Cardiac fibroblast (primary cell): ENCODE data around the gene NEK11.

Source experiments
- DNase-seq, 2 donors: peaks; one replicate each; pipeline versions ENCODE4 v3.0.0 to v3.0.0-alpha.2; 2010; ENCODE audit warnings: low read depth in 2 of 2
- H3K4me3 ChIP-seq, 2 donors: replicated peaks in 1 of 2; 1 replicate in 1 of 2; 2 replicates in 1 of 2; pipeline ENCODE4 v1.5.1; 2011; ENCODE audit warnings: low read depth in 2 of 2, low read length in 2 of 2, mild to moderate bottlenecking in 2 of 2, moderate library complexity in 1 of 2
- TF ChIP-seq, protein P1 (sequence below): IDR thresholded peaks from one replicate; pipeline ENCODE4 v1.5.1; 2011; ENCODE audit warnings: low read depth, mild to moderate bottlenecking, low read length, inconsistent platforms

NEK11 gene

DNA sequence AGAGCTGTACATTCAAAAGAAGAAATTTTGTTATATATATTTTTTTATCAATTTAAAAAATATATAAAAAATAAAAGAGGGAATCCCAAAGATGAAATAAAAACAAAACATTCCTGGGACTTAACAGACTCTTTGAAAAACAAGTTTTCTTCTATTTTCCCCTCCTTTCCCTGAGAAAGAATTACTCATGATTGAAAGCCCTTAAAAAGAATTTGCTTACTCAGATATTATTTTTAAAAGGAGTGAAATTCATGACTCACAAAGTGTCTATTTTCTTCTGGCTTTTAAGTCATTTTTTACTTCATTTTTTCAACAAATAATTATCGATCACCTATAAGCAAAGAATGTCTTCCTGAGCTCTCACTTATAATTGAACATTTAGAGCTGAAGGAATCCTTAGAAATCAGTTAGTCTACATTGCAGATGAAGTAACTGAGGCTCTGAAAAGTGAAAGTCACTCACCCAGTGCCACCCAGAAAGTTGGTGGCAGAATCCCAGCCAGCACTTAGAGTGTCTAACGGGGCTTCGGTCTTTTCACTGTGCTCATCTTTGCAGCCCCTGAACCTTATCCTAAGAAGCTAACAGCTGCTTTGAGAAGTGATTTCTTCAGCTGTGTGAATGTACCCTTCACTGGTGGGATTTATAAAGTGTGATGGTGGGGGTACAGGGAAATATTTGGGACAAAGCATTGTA is 312.4 kb downstream of the NEK11 start:
- H3K4me3 ChIP-seq, result no peak overlapping the region
- peak in 1 of 2 donors; percentile 37 for DNase-seq
- TF ChIP-seq, protein P1, sequence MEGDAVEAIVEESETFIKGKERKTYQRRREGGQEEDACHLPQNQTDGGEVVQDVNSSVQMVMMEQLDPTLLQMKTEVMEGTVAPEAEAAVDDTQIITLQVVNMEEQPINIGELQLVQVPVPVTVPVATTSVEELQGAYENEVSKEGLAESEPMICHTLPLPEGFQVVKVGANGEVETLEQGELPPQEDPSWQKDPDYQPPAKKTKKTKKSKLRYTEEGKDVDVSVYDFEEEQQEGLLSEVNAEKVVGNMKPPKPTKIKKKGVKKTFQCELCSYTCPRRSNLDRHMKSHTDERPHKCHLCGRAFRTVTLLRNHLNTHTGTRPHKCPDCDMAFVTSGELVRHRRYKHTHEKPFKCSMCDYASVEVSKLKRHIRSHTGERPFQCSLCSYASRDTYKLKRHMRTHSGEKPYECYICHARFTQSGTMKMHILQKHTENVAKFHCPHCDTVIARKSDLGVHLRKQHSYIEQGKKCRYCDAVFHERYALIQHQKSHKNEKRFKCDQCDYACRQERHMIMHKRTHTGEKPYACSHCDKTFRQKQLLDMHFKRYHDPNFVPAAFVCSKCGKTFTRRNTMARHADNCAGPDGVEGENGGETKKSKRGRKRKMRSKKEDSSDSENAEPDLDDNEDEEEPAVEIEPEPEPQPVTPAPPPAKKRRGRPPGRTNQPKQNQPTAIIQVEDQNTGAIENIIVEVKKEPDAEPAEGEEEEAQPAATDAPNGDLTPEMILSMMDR, result no peak

DNA sequence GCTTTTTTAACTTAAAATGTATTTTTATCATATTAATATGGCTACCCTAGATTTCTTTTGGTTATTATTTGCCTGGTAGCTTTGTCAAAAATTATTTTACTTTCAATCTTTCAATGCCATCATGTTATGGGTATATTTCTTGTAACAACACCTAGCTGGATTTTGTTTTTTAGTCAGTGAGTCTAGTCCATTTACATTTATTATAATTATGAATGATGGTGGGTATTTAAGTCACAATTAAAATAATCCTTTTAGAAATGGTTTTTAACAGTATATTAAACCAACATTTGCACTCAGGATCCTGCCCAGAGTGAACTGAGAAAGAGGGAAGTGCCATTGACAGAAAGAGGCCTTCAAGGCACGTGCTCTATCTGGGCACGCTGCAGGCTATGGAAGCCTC is 315.1 kb downstream of the NEK11 start:
- no peak overlapping the region for H3K4me3 ChIP-seq
- no peak for DNase-seq
- TF ChIP-seq, protein P1, result no peak

DNA sequence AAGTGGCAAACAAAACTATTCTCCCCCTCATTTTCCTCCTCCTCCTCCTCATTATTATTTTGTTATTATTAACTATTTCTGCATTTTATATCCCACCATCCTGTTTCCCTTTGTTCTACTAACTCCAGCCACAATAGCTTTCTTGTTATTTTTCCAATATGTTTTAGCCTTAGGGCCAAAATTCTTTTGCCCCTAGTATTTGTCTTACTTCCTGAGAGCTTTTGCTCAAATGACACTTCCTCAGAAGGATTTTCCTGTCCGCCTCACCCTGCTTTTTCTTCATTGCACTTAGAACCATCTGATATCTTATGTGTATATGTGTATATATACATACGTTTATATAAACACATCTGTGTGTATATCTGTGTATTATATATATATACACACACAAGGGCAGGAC is 322.2 kb downstream of the NEK11 start:
- no peak overlapping the region for H3K4me3 ChIP-seq
- TF ChIP-seq, protein P1, result no peak
- DNase-seq, result peak in 1 of 2 donors; percentile 11

DNA sequence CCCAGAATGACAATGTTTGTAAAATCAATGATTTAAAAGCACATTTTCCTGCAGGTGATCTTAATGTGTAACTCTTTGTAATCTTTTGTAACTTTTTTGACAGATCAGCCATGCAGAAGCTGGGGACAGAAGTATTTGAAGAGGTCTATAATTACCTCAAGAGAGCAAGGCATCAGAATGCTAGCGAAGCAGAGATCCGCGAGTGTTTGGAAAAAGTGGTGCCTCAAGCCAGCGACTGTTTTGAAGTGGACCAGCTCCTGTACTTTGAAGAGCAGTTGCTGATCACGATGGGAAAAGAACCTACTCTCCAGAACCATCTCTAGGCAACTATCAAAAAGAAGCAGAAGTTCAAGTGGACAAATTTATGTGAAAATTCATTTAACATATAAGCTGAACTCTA is 322.8 kb downstream of the NEK11 start:
- no peak overlapping the region for H3K4me3 ChIP-seq
- TF ChIP-seq, protein P1, result no peak
- DNase-seq, result no peak

DNA sequence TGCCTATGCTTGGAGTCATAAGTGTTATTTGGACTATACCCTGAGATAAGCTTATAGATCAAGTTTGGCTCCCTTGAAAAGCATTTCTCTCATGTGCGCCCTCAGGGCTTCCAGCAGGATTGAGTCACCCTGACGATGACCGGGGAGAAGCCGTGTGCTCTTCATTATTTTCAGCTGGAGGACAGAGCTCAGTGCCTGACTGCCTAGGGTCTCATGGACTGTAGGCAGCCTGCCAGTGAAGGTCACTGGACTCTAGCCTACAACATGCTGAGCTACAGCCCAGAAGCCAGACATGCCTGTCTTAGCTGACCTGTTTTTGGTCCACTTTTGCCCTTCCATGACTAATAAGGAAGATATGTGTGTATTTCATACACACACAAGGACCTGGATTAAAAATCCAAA is 323.3 kb downstream of the NEK11 start:
- DNase-seq, result peak; percentile 64 to 66
- TF ChIP-seq, protein P1, result no peak
- no peak overlapping the region for H3K4me3 ChIP-seq

DNA sequence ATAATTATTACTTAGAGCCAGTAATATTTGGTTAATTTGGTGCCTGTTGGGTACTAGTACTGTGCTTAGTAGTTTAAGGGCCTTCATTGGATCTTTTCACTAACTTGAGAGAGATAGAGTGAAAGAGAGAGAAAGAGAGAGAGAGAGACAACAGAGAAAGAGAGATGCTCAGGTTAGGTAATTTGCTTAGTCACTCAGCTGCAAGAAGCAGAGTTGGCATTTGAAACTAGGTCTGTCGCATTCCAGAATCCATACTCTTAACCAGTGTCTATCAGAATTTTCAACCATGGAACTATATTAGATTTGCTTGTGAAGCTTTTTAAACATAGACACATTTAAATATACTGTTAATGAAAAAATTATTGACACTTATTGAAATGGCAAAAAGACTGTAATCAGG is 323.8 kb downstream of the NEK11 start:
- no peak overlapping the region for H3K4me3 ChIP-seq
- DNase-seq, result peak; percentile 29 to 60
- TF ChIP-seq, protein P1, result no peak
